IMR-90 (cell line): ENCODE measurements around the gene NFKBIZ. TPM values are rescaled to one million over a fixed set of nuclear protein-coding genes. Genes with fewer than 3 reads are reported as not detected.

Source experiments
- ATAC-seq: fragments of 200-7000 bp; cut with Tn5 transposase; 2 replicates; pipeline ENCODE4 v1.9.1; 2020; ENCODE audit warnings: low read depth, mild to moderate bottlenecking, moderate library complexity
- BruUV-seq: library from RNA; stranded (reverse); fragments of 400-500 nt; replicated peaks from 2 replicates; lab custom pipeline; 2021; lab: Mats Ljungman, UMichigan
- CTCF ChIA-PET: fragments of 300-600 bp; formaldehyde crosslinking; extraction: SDS; loops from one replicate; lab custom pipeline; 2021; ENCODE audit warnings: antibody characterized with exemption; lab: Yijun Ruan, JAX
- POLR2A ChIA-PET: fragments of 300-600 bp; sonication (Branson Sonifier 250); formaldehyde crosslinking; loops from one replicate; lab custom pipeline; 2022; ENCODE audit warnings: antibody characterized with exemption; ENCODE audit not compliant: unreplicated experiment; lab: Charles Lee
- DNase-seq: peaks from one replicate; pipeline ENCODE4 v3.0.0; 2013
- H2AFZ ChIP-seq: replicated peaks from 2 replicates; pipeline ENCODE3; 2013; ENCODE audit warnings: low read length, mild to moderate bottlenecking; ENCODE audit not compliant: poor library complexity
- H2AK5ac ChIP-seq: 2 replicates; pipeline ENCODE4 v1.6.1; 2013; ENCODE audit warnings: low read depth, low read length, inconsistent platforms
- H2AK9ac ChIP-seq: replicated peaks from 2 replicates; pipeline ENCODE3; 2013; ENCODE audit warnings: mild to moderate bottlenecking, low read depth, low read length, moderate library complexity; ENCODE audit not compliant: poor library complexity
- H2BK120ac ChIP-seq: 2 replicates; pipeline ENCODE4 v1.6.1; 2013; ENCODE audit warnings: low read depth, low read length, inconsistent platforms
- H2BK15ac ChIP-seq: 3 replicates; pipeline ENCODE4 v1.6.1; 2013; ENCODE audit warnings: low read depth, low read length, inconsistent platforms
- H2BK20ac ChIP-seq: 2 replicates; pipeline ENCODE4 v1.6.1; 2013; ENCODE audit warnings: low read depth, mild to moderate bottlenecking, inconsistent platforms, low read length, moderate library complexity
- H2BK5ac ChIP-seq: 2 replicates; pipeline ENCODE4 v1.6.1; 2013; ENCODE audit warnings: mild to moderate bottlenecking, low read depth, low read length, inconsistent platforms; ENCODE audit not compliant: poor library complexity, severe bottlenecking
- H3K14ac ChIP-seq: replicated peaks from 2 replicates; pipeline ENCODE4 v1.6.1; 2013; ENCODE audit warnings: low read depth, low read length, inconsistent platforms
- H3K18ac ChIP-seq: 2 replicates; pipeline ENCODE4 v1.6.1; 2013; ENCODE audit warnings: low read depth, low read length, control low read depth
- H3K23ac ChIP-seq: 2 replicates; pipeline ENCODE4 v1.6.1; 2013; ENCODE audit warnings: low read depth, low read length, inconsistent platforms
- H3K27ac ChIP-seq: 2 replicates; pipeline ENCODE4 v1.5.1; 2013; ENCODE audit warnings: mild to moderate bottlenecking, control low read depth, low read length; ENCODE audit not compliant: insufficient read depth
- H3K27me3 ChIP-seq: 2 replicates; pipeline ENCODE4 v1.6.1; 2013; ENCODE audit warnings: low read length; ENCODE audit not compliant: control insufficient read depth, insufficient read depth
- H3K36me3 ChIP-seq: 2 replicates; pipeline ENCODE4 v1.6.1; 2013; ENCODE audit warnings: low read length, mixed read lengths; ENCODE audit not compliant: control insufficient read depth, insufficient read depth
- H3K4ac ChIP-seq: 2 replicates; pipeline ENCODE4 v1.6.1; 2013; ENCODE audit warnings: low read depth, low read length, inconsistent platforms
- H3K4me1 ChIP-seq: 2 replicates; pipeline ENCODE4 v1.6.1; 2013; ENCODE audit warnings: low read length, mixed read lengths; ENCODE audit not compliant: control insufficient read depth, insufficient read depth
- H3K4me2 ChIP-seq: 2 replicates; pipeline ENCODE4 v1.6.1; 2013; ENCODE audit warnings: low read depth, mild to moderate bottlenecking, control low read depth, low read length, moderate library complexity
- H3K4me3 ChIP-seq: 2 replicates; pipeline ENCODE4 v1.5.1; 2013; ENCODE audit warnings: low read depth, mild to moderate bottlenecking, control low read depth, low read length, moderate library complexity; ENCODE audit not compliant: insufficient read depth
- H3K56ac ChIP-seq: 2 replicates; pipeline ENCODE4 v1.6.1; 2013; ENCODE audit warnings: low read length, inconsistent platforms; ENCODE audit not compliant: insufficient read depth; ENCODE audit errors: extremely low read depth
- H3K79me1 ChIP-seq, 2 experiments: 2 replicates each; pipeline ENCODE4 v1.6.1; 2013; ENCODE audit warnings: low read length in 2 of 2, inconsistent platforms in 1 of 2, low read depth in 1 of 2
- H3K9ac ChIP-seq: 2 replicates; pipeline ENCODE4 v1.6.1; 2013; ENCODE audit warnings: low read depth, low read length, control low read depth
- H3K9me1 ChIP-seq: 2 replicates; pipeline ENCODE4 v1.6.1; 2013; ENCODE audit warnings: low read length, inconsistent platforms; ENCODE audit not compliant: insufficient read depth
- H3K9me3 ChIP-seq: 2 replicates; pipeline ENCODE4 v1.6.1; 2013; ENCODE audit warnings: low read length; ENCODE audit not compliant: control insufficient read depth, insufficient read depth
- H4K20me1 ChIP-seq: 2 replicates; pipeline ENCODE4 v1.6.1; 2013; ENCODE audit warnings: low read length, inconsistent platforms; ENCODE audit not compliant: insufficient read depth
- H4K5ac ChIP-seq: 2 replicates; pipeline ENCODE4 v1.6.1; 2013; ENCODE audit warnings: mild to moderate bottlenecking, low read depth, low read length, control low read depth
- H4K8ac ChIP-seq, 2 experiments: 2 replicates each; pipeline ENCODE4 v1.6.1; 2013; ENCODE audit warnings: low read depth in 2 of 2, low read length in 2 of 2, control low read depth in 1 of 2, inconsistent platforms in 1 of 2
- H4K91ac ChIP-seq: 2 replicates; pipeline ENCODE4 v1.6.1; 2013; ENCODE audit warnings: low read depth, low read length, inconsistent platforms; ENCODE audit not compliant: insufficient read depth
- MXI1 ChIP-seq: IDR thresholded peaks from 2 replicates; pipeline ENCODE4 v1.6.1; 2012; ENCODE audit warnings: low read depth, mild to moderate bottlenecking, low read length, moderate library complexity, borderline replicate concordance
- POLR2A ChIP-seq: IDR thresholded peaks from 2 replicates; pipeline ENCODE4 v1.6.1; 2012; ENCODE audit warnings: mild to moderate bottlenecking, low read depth, low read length
- WGBS, 2 experiments: methylation state at CpG; one replicate each; pipeline versions ENCODE4 v1.1.5 to v1.1.7; 2013; ENCODE audit warnings: missing lambda C conversion rate in 2 of 2; ENCODE audit not compliant: insufficient read length in 1 of 2; ENCODE audit errors: extremely low coverage in 2 of 2; 5-methylcytosine and 5-hydroxymethylcytosine counted together
- dilution Hi-C: fragments of 300-500 bp; cut with HindIII; formaldehyde crosslinking; loops from one replicate; pipeline ENCODE4 v1.14.3; 2018; ENCODE audit warnings: low sequenced_read_pairs; ENCODE audit not compliant: unreplicated experiment
- in situ Hi-C: fragments of 300-500 bp; cut with MboI; formaldehyde crosslinking; loops from 3 replicates; pipeline ENCODE4 v1.14.3; 2019; ENCODE audit warnings: low sequenced_read_pairs, inconsistent platforms, mixed read lengths
- intact Hi-C: fragments of 100-400 bp; cut with micrococcal nuclease; formaldehyde crosslinking; loops from 2 replicates; pipeline ENCODE4 v1.10.0; 2022
- polyA plus RNA-seq, 3 experiments: library from polyadenylated mRNA; depleted of rRNA; stranded (reverse); fragments of >200 nt; gene quantifications; 2 replicates each; pipeline ENCODE4 v1.2.3, GENCODE V29; 2012; ENCODE audit warnings: low replicate concordance in 1 of 3
- total RNA-seq: library from RNA; depleted of rRNA; stranded (reverse); fragments of >200 nt; gene quantifications from 2 replicates; pipeline ENCODE4 v1.2.3, GENCODE V29; 2012

Gene NFKBIZ
- total and polyA plus RNA-seq, 2 of the 4 experiments (the other 2 are of a cell fraction), result 35.0 to 40.9 TPM

DNA sequence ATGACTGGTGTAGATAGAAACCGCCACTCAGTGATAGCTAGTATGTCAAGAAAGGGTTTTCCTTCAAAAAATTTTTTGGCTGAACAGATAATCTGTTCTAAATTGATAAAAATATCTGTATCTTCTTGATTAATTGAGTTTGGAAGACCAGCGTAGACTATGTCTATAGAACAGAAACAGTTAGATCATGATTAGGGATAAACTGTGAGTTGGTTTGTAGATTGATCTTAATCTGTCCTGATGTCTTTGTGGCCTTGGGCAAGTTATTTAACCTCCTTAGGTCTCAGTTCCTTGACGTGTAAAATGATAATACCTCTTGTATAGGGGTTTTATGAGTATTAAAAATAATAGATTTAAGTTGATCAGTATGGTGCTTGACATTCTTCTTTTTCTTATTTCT is 4.7 kb downstream of the NFKBIZ start:
- Histone ChIP-seq H3K9ac (no peak overlapping the region; the same call in 1 of the 2 replicates), H2AK9ac (no peak overlapping the region), H3K14ac (no peak overlapping the region), H3K4ac (no peak overlapping the region), H3K23ac (peak overlapping the region; percentile 54; the same call in 1 of the 2 replicates), H3K27ac (no peak overlapping the region), H4K5ac (no peak overlapping the region), H2AFZ (no peak overlapping the region), H2BK5ac (peak overlapping the region; percentile 58), H3K36me3 (peaks cover 55% of the 10 kb centered on the region), H3K4me1 (peaks cover 8% of the 10 kb centered on the region), H4K91ac (no peak overlapping the region), H3K4me2 (no peak overlapping the region), H3K79me1 (peaks cover 27 to 56% of the 10 kb centered on the region in 2 experiments), H4K8ac (no peak overlapping the region), H4K20me1 (peaks cover 76% of the 10 kb centered on the region), H2BK120ac (no peak overlapping the region), H2BK20ac (no peak overlapping the region), H3K27me3 (no peaks in the 10 kb centered on the region), H3K9me3 (no peaks in the 10 kb centered on the region), H2AK5ac (no peak overlapping the region), H2BK15ac (no peak overlapping the region), H3K56ac (no peak overlapping the region), H3K9me1 (peaks cover 21% of the 10 kb centered on the region), H3K18ac (no peak overlapping the region), H3K4me3 (no peak overlapping the region)
- CTCF ChIA-PET, result no interaction called here
- POLR2A ChIA-PET, result no interaction called here
- BruUV-seq, result no TSS peak
- dilution Hi-C loops (no loop called here), intact Hi-C loops (loop anchor here (5.0 kb wide), 1 partner anchor 42 kb away; no protein-coding TSS in a partner anchor), in situ Hi-C loops (no loop called here)
- no peak for DNase-seq
- WGBS, 2 experiments, result no CpG with 5 or more reads among the region's 3 CpGs
- no peak for ATAC-seq
- TF ChIP-seq POLR2A, result peak; percentile 25
- TF ChIP-seq MXI1, result no peak
